ENCODE data around the gene MTUS2. TPM values are rescaled to one million over a fixed set of nuclear protein-coding genes. Genes with fewer than 3 reads are reported as not detected.
A peak's percentile ranks its signal among the peaks of the same experiment; 100 is the strongest.

The MTUS2 gene
- total and polyA plus RNA-seq, 2 experiments from 2014 or later: 3.0 to 4.3 TPM

DNA sequence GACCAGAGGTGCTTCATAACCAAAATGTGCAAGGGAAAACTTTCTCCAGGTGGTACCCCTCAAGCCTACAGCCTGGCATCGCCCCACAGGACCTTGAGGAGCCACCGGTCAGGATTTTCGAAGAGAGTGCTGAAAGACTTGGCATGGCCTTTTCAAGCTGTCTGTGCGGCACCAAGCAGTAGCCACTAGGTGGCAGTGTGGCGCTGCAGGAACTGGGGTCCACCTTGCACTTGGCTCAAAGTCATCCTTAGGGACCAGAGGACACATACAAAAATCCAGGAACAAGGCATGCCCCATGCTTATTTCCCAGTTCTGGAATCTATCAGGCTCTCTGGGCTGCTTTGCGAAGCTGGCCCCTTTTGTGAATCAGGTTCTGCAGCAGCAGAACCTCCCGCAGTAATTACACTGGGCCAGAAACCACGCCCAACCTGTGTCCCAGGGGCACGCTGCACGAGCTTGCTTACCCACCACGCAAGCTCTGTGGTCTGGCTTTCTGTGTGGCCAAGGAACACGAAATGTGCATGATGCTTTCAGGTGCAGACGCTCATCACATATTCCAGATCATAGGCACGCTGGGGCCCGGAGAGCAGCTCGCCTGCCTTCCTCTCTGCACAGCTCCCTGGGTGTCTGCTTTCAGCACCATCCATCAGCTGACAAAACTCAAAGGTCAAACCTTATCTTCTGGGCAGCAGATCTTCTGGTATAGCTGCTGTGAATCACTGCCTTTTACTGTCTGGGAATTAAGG, 688.2 kb downstream of the MTUS2 start:
- WGBS (ENCODE audit: low lambda C conversion rate, missing lambda C conversion rate): 28% methylated on average over 16 of the region's 16 CpGs
- no peaks in the 10 kb centered on the region for H3K9me2 ChIP-seq (replicated peaks; ENCODE audit: insufficient read depth)
- H3K27me3 ChIP-seq: peaks cover 10% of the 10 kb centered on the region
- H3K4me2 ChIP-seq: peak overlapping the region; percentile 61
- H4K20me1 ChIP-seq (ENCODE audit: insufficient read depth, poor library complexity, severe bottlenecking): no peaks in the 10 kb centered on the region
- no peak for TF ChIP-seq EZH2 (IDR thresholded peaks at IDR 0.05; ENCODE audit: borderline replicate concordance)
- TF ChIP-seq, protein P1, sequence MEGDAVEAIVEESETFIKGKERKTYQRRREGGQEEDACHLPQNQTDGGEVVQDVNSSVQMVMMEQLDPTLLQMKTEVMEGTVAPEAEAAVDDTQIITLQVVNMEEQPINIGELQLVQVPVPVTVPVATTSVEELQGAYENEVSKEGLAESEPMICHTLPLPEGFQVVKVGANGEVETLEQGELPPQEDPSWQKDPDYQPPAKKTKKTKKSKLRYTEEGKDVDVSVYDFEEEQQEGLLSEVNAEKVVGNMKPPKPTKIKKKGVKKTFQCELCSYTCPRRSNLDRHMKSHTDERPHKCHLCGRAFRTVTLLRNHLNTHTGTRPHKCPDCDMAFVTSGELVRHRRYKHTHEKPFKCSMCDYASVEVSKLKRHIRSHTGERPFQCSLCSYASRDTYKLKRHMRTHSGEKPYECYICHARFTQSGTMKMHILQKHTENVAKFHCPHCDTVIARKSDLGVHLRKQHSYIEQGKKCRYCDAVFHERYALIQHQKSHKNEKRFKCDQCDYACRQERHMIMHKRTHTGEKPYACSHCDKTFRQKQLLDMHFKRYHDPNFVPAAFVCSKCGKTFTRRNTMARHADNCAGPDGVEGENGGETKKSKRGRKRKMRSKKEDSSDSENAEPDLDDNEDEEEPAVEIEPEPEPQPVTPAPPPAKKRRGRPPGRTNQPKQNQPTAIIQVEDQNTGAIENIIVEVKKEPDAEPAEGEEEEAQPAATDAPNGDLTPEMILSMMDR (IDR thresholded peaks at IDR 0.05; ENCODE audit: poor library complexity): peak; percentile 98
- no peak overlapping the region for H2AFZ ChIP-seq
- peak; percentile 92 for DNase-seq (ENCODE audit: low spot score)
- peak overlapping the region; percentile 19 for H3K27ac ChIP-seq
- peaks cover 7% of the 10 kb centered on the region for H3K4me1 ChIP-seq (ENCODE audit: insufficient read depth)
- H3K4me3 ChIP-seq: no peak overlapping the region
- no peaks in the 10 kb centered on the region for H3K79me2 ChIP-seq
- H3K9me3 ChIP-seq (ENCODE audit: low read depth): no peaks in the 10 kb centered on the region
- no peaks in the 10 kb centered on the region for H3K36me3 ChIP-seq (replicated peaks; ENCODE audit: insufficient read depth, low read depth)

- Histone ChIP-seq H3K27me3 (peaks cover 7% of the 10 kb centered on the region), H3K79me2 (no peaks in the 10 kb centered on the region), H2AFZ (no peak overlapping the region), H4K20me1 (ENCODE audit: insufficient read depth, poor library complexity, severe bottlenecking) (no peaks in the 10 kb centered on the region), H3K4me3 (no peak overlapping the region), H3K36me3 (replicated peaks; ENCODE audit: insufficient read depth, low read depth) (no peaks in the 10 kb centered on the region), H3K4me1 (ENCODE audit: insufficient read depth) (peaks cover 7% of the 10 kb centered on the region), H3K27ac (peak overlapping the region; percentile 71), H3K4me2 (peak overlapping the region; percentile 7), H3K9me2 (replicated peaks; ENCODE audit: insufficient read depth) (no peaks in the 10 kb centered on the region), H3K9me3 (ENCODE audit: low read depth) (no peaks in the 10 kb centered on the region)
- no peak for TF ChIP-seq EZH2 (IDR thresholded peaks at IDR 0.05; ENCODE audit: borderline replicate concordance)
- TF ChIP-seq, protein P1 (IDR thresholded peaks at IDR 0.05; ENCODE audit: poor library complexity): no peak
- TF ChIP-seq EZH2phosphoT487 (IDR thresholded peaks at IDR 0.05; ENCODE audit: low read depth, severe bottlenecking, unreplicated experiment): no peak
- DNase-seq (ENCODE audit: low spot score): no peak
- 38% methylated on average over 4 of the region's 4 CpGs for WGBS (ENCODE audit: low lambda C conversion rate, missing lambda C conversion rate)
These were observed 688.7 kb downstream of the MTUS2 start for GRCh38 chr13:29508876-29509252.

GRCh38 chr13:29509999-29510589, 690.0 kb downstream of the MTUS2 start:
- Histone ChIP-seq H2AFZ (no peak overlapping the region), H3K4me2 (no peak overlapping the region), H3K9me3 (ENCODE audit: low read depth) (no peaks in the 10 kb centered on the region), H3K36me3 (replicated peaks; ENCODE audit: insufficient read depth, low read depth) (no peaks in the 10 kb centered on the region), H3K4me1 (ENCODE audit: insufficient read depth) (peaks cover 7% of the 10 kb centered on the region), H3K79me2 (no peaks in the 10 kb centered on the region), H3K27me3 (no peaks in the 10 kb centered on the region), H3K4me3 (no peak overlapping the region), H4K20me1 (ENCODE audit: insufficient read depth, poor library complexity, severe bottlenecking) (no peaks in the 10 kb centered on the region), H3K9me2 (replicated peaks; ENCODE audit: insufficient read depth) (no peaks in the 10 kb centered on the region), H3K27ac (no peak overlapping the region)
- DNase-seq (ENCODE audit: low spot score): no peak
- TF ChIP-seq, protein P1 (IDR thresholded peaks at IDR 0.05; ENCODE audit: poor library complexity): no peak
- TF ChIP-seq EZH2phosphoT487 (IDR thresholded peaks at IDR 0.05; ENCODE audit: low read depth, severe bottlenecking, unreplicated experiment): no peak
- TF ChIP-seq EZH2 (IDR thresholded peaks at IDR 0.05; ENCODE audit: borderline replicate concordance): no peak
- WGBS (ENCODE audit: low lambda C conversion rate, missing lambda C conversion rate): 98% methylated on average over 14 of the region's 14 CpGs

All from hepatocyte (in vitro differentiated cells).